Caco-2 (cell line): ENCODE results near the gene ITPA. TPM values are rescaled to one million over a fixed set of nuclear protein-coding genes. Genes with fewer than 3 reads are reported as not detected.

Source experiments
- BruUV-seq: library from RNA; stranded (reverse); fragments of 400-500 nt; replicated peaks from 2 replicates; lab custom pipeline; 2021; lab: Mats Ljungman, UMichigan
- CTCF ChIA-PET: fragments of 300-600 bp; sonication (Branson Sonifier 250); formaldehyde crosslinking; loops from one replicate; lab custom pipeline; 2022; ENCODE audit warnings: antibody characterized with exemption; lab: Charles Lee
- POLR2A ChIA-PET: fragments of 300-600 bp; sonication (Branson Sonifier 250); formaldehyde crosslinking; loops from one replicate; lab custom pipeline; 2022; ENCODE audit warnings: antibody characterized with exemption; lab: Charles Lee
- DNase-seq, 2 experiments: peaks; one replicate each; pipeline versions ENCODE4 v3.0.0 to v3.0.0-alpha.2; 2020 to 2022
- H3K27me3 ChIP-seq: replicated peaks from 2 replicates; pipeline ENCODE4 v1.6.0; 2011; ENCODE audit warnings: low read length; ENCODE audit not compliant: control insufficient read depth, insufficient read depth
- H3K36me3 ChIP-seq: 2 replicates; pipeline ENCODE4 v1.5.1; 2011; ENCODE audit warnings: low read length; ENCODE audit not compliant: control insufficient read depth, insufficient read depth
- H3K4me1 ChIP-seq: fragments of 250-450 bp; sonication (Bioruptor Pico); 2 replicates; pipeline ENCODE4 v1.5.1; 2020; ENCODE audit warnings: mild to moderate bottlenecking
- H3K4me3 ChIP-seq: 2 replicates; pipeline ENCODE4 v1.5.1; 2011; ENCODE audit warnings: low read depth, mild to moderate bottlenecking, control low read depth, low read length
- H3K9me3 ChIP-seq: fragments of 250-450 bp; sonication (Bioruptor Pico); 2 replicates; pipeline ENCODE4 v1.5.1; 2020; ENCODE audit warnings: mild to moderate bottlenecking, moderate library complexity
- H3K27ac Mint-ChIP-seq: one replicate; pipeline ENCODE4 v1.8.0; 2022; ENCODE audit warnings: mixed read lengths; ENCODE audit not compliant: unreplicated experiment
- H3K27me3 Mint-ChIP-seq: one replicate; pipeline ENCODE4 v1.8.0; 2022; ENCODE audit warnings: mixed read lengths; ENCODE audit not compliant: insufficient read depth, unreplicated experiment
- H3K36me3 Mint-ChIP-seq: one replicate; pipeline ENCODE4 v1.8.0; 2022; ENCODE audit warnings: mild to moderate bottlenecking, mixed read lengths; ENCODE audit not compliant: insufficient read depth, unreplicated experiment
- H3K4me1 Mint-ChIP-seq: one replicate; pipeline ENCODE4 v1.8.0; 2022; ENCODE audit warnings: low read depth, mixed read lengths; ENCODE audit not compliant: unreplicated experiment
- H3K4me3 Mint-ChIP-seq: one replicate; pipeline ENCODE4 v1.8.0; 2022; ENCODE audit warnings: mild to moderate bottlenecking, moderate library complexity, mixed read lengths; ENCODE audit not compliant: unreplicated experiment
- H3K9me3 Mint-ChIP-seq: one replicate; pipeline ENCODE4 v1.8.0; 2022; ENCODE audit warnings: mixed read lengths; ENCODE audit not compliant: unreplicated experiment
- CTCF ChIP-seq, 2 experiments: fragments of 200-600 bp in 1 of 2; IDR thresholded peaks; 1 replicate in 1 of 2; 2 replicates in 1 of 2; pipeline versions ENCODE4 v1.5.1 to v1.8.0; 2011 to 2022; ENCODE audit warnings: antibody characterized with exemption in 1 of 2, control low read depth in 1 of 2, inconsistent platforms in 1 of 2, low read depth in 1 of 2, low read length in 1 of 2, mild to moderate bottlenecking in 1 of 2, moderate library complexity in 1 of 2; ENCODE audit not compliant: insufficient read depth in 1 of 2, severe bottlenecking in 1 of 2, unreplicated experiment in 1 of 2
- intact Hi-C: fragments of 100-400 bp; cut with micrococcal nuclease; formaldehyde crosslinking; loops from one replicate; pipeline ENCODE4 v1.10.0; 2022; ENCODE audit not compliant: unreplicated experiment
- total RNA-seq: library from RNA; stranded (reverse); gene quantifications from 2 replicates; pipeline ENCODE4 v1.2.3, GENCODE V29; 2022

The ITPA gene
- total RNA-seq, 1 experiment from 2014 or later = 73.8 TPM

GRCh38 chr20:3224681-3225421, 15.6 kb downstream of the ITPA start:
- BruUV-seq = no TSS peak
- CTCF ChIA-PET = interaction anchor here (1.3 kb wide), 1 partner anchor 25 kb away, joined by 3 read pairs; no protein-coding TSS in a partner anchor
- POLR2A ChIA-PET = no interaction called here
- peaks cover 1% of the 10 kb centered on the region for H3K36me3 ChIP-seq
- Mint-ChIP-seq H3K4me3 (no peak overlapping the region), H3K27ac (no peak overlapping the region), H3K36me3 (peaks cover 31% of the 10 kb centered on the region), H3K9me3 (no peaks in the 10 kb centered on the region), H3K27me3 (no peaks in the 10 kb centered on the region), H3K4me1 (peaks cover 16% of the 10 kb centered on the region)
- no peaks in the 10 kb centered on the region for H3K9me3 ChIP-seq
- no peak for DNase-seq
- H3K27me3 ChIP-seq = no peaks in the 10 kb centered on the region
- intact Hi-C loops = no loop called here
- TF ChIP-seq CTCF (IDR thresholded peaks at IDR 0.05; ENCODE audit: insufficient read depth in 1 of 2, low read depth in 1 of 2, low read length in 1 of 2, severe bottlenecking in 1 of 2, unreplicated experiment in 1 of 2) = no peak
- peaks cover 31% of the 10 kb centered on the region for H3K4me1 ChIP-seq
- no peak overlapping the region for H3K4me3 ChIP-seq

GRCh38 chr20:3226093-3226492, 16.8 kb downstream of the ITPA start:
- H3K4me3 Mint-ChIP-seq = no peak overlapping the region
- intact Hi-C loops = no loop called here
- ChIA-PET CTCF (no interaction called here), POLR2A (no interaction called here)
- Histone ChIP-seq H3K4me3 (no peak overlapping the region), H3K4me1 (peaks cover 31% of the 10 kb centered on the region), H3K9me3 (no peaks in the 10 kb centered on the region), H3K36me3 (peaks cover 1% of the 10 kb centered on the region), H3K27me3 (no peaks in the 10 kb centered on the region)
- H3K27ac Mint-ChIP-seq = peak overlapping the region; percentile 28
- H3K27me3 Mint-ChIP-seq = no peaks in the 10 kb centered on the region
- peaks cover 13% of the 10 kb centered on the region for H3K4me1 Mint-ChIP-seq
- no peaks in the 10 kb centered on the region for H3K9me3 Mint-ChIP-seq
- BruUV-seq = no TSS peak
- TF ChIP-seq CTCF (IDR thresholded peaks at IDR 0.05; ENCODE audit: insufficient read depth in 1 of 2, low read depth in 1 of 2, low read length in 1 of 2, severe bottlenecking in 1 of 2, unreplicated experiment in 1 of 2) = no peak
- no peak for DNase-seq
- H3K36me3 Mint-ChIP-seq = peaks cover 19% of the 10 kb centered on the region

- no peak for TF ChIP-seq CTCF (IDR thresholded peaks at IDR 0.05; ENCODE audit: insufficient read depth in 1 of 2, low read depth in 1 of 2, low read length in 1 of 2, severe bottlenecking in 1 of 2, unreplicated experiment in 1 of 2)
- intact Hi-C loops = no loop called here
- ChIA-PET CTCF (no interaction called here), POLR2A (no interaction called here)
- Histone ChIP-seq H3K4me3 (no peak overlapping the region), H3K36me3 (peaks cover 1% of the 10 kb centered on the region), H3K9me3 (no peaks in the 10 kb centered on the region), H3K27me3 (no peaks in the 10 kb centered on the region), H3K4me1 (peaks cover 26% of the 10 kb centered on the region)
- H3K4me3 Mint-ChIP-seq = no peak overlapping the region
- peak overlapping the region; percentile 28 for H3K27ac Mint-ChIP-seq
- DNase-seq = no peak
- no peaks in the 10 kb centered on the region for H3K27me3 Mint-ChIP-seq
- peaks cover 7% of the 10 kb centered on the region for H3K4me1 Mint-ChIP-seq
- H3K36me3 Mint-ChIP-seq = peaks cover 13% of the 10 kb centered on the region
- H3K9me3 Mint-ChIP-seq = no peaks in the 10 kb centered on the region
- BruUV-seq = TSS peak; percentile 12
Measured at GRCh38 chr20:3226864-3227263, 17.6 kb downstream of the ITPA start.
